Left hindlimb (tissue), 1 donor: ENCODE data around the gene GPD1.
"Not testable (repeated sequence)": the region's sequence is repeated elsewhere in the genome, so short reads cannot be mapped to it uniquely, and the experiment has no call there.

Experiments used
- DNase-seq: peaks from one replicate; pipeline ENCODE4 v3.0.0-alpha.2; 2018

The GPD1 gene

GRCh38 chr12:50132505-50133135 is 28.8 kb downstream of the GPD1 start:
- DNase-seq, result no peak

DNA sequence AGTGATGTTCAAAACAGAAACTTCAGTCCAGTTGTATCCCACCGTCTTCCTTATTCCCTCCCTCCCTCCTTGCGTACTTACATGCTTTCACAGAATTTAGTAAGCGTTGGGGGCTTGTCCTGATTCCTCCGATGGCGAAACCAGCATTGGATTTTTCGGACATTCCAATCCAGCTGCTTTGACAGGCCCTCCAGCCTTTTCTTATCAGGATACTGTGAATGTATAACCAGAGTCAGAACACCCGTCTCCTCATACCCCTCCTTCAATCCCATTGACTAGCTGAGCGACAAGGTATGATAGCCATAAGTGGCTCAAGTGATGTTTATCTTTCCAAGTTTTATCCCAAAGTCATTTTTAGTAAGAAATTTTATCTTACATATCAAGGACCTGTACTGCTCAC is 39.2 kb downstream of the GPD1 start:
- no peak for DNase-seq

DNA sequence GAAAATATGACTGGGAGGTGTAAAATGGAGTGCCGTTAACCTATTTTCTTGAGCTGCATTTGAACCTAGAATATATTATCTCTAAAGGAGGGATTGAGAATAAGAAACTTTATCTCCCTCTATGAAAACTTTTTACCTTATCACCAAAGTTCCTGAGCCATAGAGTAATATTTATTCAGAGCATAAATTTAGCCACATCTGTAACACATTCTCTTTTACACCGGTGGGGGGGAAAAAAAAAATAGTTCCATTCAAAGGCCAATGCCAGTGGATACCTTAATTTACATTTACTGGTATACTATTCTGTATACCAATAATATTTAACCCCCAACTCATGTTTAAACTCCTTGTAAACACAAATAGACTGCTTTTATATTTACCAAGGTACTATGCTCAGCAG is 41.6 kb downstream of the GPD1 start:
- DNase-seq, result no peak

- no peak for DNase-seq
Measured at GRCh38 chr12:50147281-50147680, 43.5 kb downstream of the GPD1 start.

- DNase-seq, result not testable (repeated sequence)
Measured at GRCh38 chr12:50148011-50148410, 44.2 kb downstream of the GPD1 start.

- DNase-seq, result no peak
Measured at GRCh38 chr12:50149311-50149710, 45.5 kb downstream of the GPD1 start.

DNA sequence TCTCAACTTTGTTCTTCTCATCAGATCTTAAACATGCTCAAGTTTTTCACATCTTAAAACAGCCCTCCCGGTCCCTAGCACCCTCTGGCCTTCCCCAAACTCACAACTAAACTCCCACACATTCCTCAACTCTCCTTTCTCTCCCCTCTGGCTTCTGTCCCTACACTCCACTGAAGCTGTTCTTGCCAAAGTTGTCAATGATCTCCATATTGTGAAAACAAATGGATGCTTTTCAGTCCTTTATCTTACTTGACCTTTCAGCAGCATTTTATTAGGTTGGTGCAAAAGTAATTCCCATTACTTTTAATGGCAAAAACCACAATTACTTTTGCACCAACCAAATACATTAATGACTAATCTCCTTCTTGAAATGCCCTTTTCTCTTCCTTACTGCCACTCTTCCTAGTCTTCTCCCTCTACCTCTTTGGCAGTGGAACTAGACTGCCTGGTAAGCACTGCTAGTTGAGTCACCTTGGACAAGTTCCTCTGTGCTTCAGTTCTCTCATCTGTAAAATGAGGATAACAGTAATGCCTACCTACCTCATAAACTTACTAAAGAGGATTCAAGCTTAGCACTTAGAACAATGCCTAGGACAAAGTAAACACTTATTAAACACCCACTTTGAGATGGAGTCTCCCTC is 47.4 kb downstream of the GPD1 start:
- DNase-seq, result no peak

- DNase-seq, result not testable (repeated sequence)
Measured at GRCh38 chr12:50154947-50155346, 51.1 kb downstream of the GPD1 start.

DNA sequence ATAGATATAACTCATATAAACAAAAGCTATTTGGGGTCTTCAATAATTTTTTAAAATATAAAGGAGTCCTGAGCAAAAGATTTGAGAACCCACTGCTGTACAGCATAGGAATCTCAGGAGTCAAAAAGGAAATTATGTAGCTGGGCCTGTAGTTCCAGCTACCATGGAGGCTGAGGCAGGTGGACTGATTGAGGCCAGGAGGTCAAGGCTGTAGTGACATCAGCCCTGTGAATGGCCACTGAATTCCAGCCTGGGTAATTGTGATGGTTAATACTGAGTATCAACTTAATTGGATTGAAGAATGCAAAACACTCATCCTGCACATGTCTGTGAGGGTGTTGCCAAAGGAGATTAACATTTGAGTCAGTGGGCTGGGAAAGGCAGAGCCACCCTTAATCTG is 52.8 kb downstream of the GPD1 start:
- no peak for DNase-seq

DNA sequence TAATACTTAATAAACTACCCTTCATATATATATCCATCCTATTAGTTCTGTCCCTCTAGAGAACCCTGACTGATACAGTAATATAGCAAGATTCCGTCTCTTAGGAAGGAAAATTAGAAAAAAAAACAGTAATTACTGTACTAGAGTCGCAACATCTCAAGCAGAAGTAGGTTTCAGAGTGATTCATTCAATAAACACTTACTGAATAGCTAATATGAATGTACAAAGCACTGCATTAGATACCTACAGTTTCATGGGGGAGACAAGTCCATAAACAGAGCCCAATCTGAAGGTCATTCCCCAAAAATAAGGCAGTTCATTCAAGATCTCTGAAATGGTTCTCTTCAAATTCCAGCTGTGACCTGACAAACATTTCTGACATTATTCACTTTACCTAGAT is 53.5 kb downstream of the GPD1 start:
- DNase-seq, result no peak

DNA sequence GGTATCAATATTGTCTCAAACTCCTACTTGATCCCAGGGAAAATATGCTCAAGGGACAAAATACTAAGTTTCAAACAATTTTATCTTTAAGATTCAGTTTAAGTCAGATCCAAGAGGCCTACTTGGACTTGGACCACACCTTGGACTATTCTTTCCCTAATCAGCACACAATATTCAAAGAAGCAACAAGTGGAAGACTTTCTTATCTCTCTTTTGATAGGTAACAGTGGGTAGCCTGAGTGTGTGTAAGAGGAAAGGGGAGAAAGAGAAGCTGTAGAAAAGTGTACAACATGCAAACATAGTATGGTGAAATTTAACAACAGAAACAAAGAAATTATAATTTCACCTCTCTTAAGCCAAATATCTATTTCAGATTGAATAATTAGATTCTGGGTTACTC is 56.8 kb downstream of the GPD1 start:
- no peak for DNase-seq
